ENCODE results near the gene BROX.
"Not testable (repeated sequence)": the region's sequence is repeated elsewhere in the genome, so short reads cannot be mapped to it uniquely, and the experiment has no call there.

The BROX gene

DNA sequence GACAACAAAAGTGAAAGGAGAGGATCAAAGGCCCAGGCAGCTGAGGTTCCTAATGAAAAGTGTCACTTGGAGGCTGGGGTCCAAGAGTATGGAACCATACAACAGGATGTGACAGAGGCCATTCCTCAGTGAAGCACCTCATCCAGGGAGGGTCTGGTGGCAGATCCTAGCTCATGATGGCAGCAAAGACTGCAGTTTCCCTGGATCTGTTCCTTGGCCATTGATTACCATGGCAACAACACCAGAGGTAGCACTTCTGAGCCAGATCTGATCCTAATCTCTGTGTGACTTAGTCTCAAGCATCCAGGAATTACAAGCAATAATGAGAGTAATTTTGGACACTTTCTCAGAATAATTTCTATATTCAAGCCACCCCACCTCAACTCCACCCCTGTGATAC, 37.6 kb downstream of the BROX start:
- no peak overlapping the region for H3K9ac ChIP-seq (ENCODE audit: insufficient read length, low read depth)
- no peak for TF ChIP-seq SUZ12 (IDR thresholded peaks at IDR 0.05; ENCODE audit: extremely low read depth, insufficient read depth, insufficient read length)
- no peaks in the 10 kb centered on the region for H3K9me3 ChIP-seq (ENCODE audit: insufficient read depth, low read length)
- peak; percentile 25 for DNase-seq (ENCODE audit: low read depth, low spot score)
- H3K4me1 ChIP-seq (ENCODE audit: insufficient read depth, insufficient read length), result no peaks in the 10 kb centered on the region
- H3K27me3 ChIP-seq (ENCODE audit: insufficient read depth, insufficient read length), result no peaks in the 10 kb centered on the region
- no peak overlapping the region for H3K4me3 ChIP-seq (ENCODE audit: insufficient read length, low read depth)
- no peaks in the 10 kb centered on the region for H3K36me3 ChIP-seq (ENCODE audit: insufficient read depth, insufficient read length, low read length)

DNA sequence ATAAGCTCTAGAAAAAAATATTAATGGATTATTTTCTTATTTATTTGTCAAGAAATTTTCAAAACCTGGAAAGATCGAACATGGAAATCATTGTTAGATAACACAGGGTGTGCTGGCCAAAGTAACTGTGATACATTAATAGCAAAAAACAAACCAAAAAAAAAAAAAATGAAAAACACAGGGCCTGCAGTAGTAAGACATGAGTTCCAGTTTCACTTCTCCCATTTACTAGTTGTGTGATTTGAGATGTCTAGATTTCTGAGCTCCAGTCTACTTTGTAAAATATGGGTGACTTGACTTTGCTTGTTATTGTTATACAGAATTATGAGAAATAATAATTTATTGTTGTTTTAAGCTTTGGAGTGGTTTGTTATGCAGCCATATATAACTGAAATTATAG, 38.3 kb downstream of the BROX start:
- Histone ChIP-seq H3K27me3 (ENCODE audit: insufficient read depth, insufficient read length) (no peaks in the 10 kb centered on the region), H3K9ac (ENCODE audit: insufficient read length, low read depth) (no peak overlapping the region), H3K36me3 (ENCODE audit: insufficient read depth, insufficient read length, low read length) (no peaks in the 10 kb centered on the region), H3K4me3 (ENCODE audit: insufficient read length, low read depth) (no peak overlapping the region), H3K9me3 (ENCODE audit: insufficient read depth, low read length) (no peaks in the 10 kb centered on the region), H3K4me1 (ENCODE audit: insufficient read depth, insufficient read length) (no peaks in the 10 kb centered on the region)
- no peak for DNase-seq (ENCODE audit: low read depth, low spot score)
- TF ChIP-seq SUZ12 (IDR thresholded peaks at IDR 0.05; ENCODE audit: extremely low read depth, insufficient read depth, insufficient read length) (no peak), ZNF274 (IDR thresholded peaks at IDR 0.05; ENCODE audit: low read depth, low read length) (no peak), YY1 (IDR thresholded peaks at IDR 0.05; ENCODE audit: insufficient read depth, insufficient read length) (no peak)

DNA sequence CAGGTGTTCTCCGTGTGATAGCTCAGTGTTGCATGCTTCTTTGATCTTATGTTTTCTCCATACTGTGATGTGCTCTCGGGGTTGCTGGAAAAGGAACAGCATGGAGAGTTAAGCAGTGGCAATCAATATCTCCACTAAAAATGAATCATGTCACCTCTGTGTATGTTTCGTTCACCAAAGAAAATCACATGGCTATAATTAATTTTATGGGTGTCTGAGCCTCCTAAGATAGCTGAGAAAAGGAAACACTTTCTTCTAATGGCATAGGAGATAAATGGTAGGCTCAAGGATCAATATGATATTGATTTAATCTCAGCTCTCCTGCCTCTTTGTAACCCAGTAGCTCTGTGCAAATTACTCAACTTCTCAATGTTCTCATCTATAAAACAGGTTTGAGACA, 38.9 kb downstream of the BROX start:
- TF ChIP-seq SUZ12 (IDR thresholded peaks at IDR 0.05; ENCODE audit: extremely low read depth, insufficient read depth, insufficient read length), result no peak
- TF ChIP-seq ZNF274 (IDR thresholded peaks at IDR 0.05; ENCODE audit: low read depth, low read length), result no peak
- no peak for TF ChIP-seq YY1 (IDR thresholded peaks at IDR 0.05; ENCODE audit: insufficient read depth, insufficient read length)
- Histone ChIP-seq H3K27me3 (ENCODE audit: insufficient read depth, insufficient read length) (no peaks in the 10 kb centered on the region), H3K36me3 (ENCODE audit: insufficient read depth, insufficient read length, low read length) (no peaks in the 10 kb centered on the region), H3K9ac (ENCODE audit: insufficient read length, low read depth) (no peak overlapping the region), H3K4me1 (ENCODE audit: insufficient read depth, insufficient read length) (no peaks in the 10 kb centered on the region), H3K9me3 (ENCODE audit: insufficient read depth, low read length) (no peaks in the 10 kb centered on the region), H3K4me3 (ENCODE audit: insufficient read length, low read depth) (no peak overlapping the region)
- DNase-seq (ENCODE audit: low read depth, low spot score), result no peak

DNA sequence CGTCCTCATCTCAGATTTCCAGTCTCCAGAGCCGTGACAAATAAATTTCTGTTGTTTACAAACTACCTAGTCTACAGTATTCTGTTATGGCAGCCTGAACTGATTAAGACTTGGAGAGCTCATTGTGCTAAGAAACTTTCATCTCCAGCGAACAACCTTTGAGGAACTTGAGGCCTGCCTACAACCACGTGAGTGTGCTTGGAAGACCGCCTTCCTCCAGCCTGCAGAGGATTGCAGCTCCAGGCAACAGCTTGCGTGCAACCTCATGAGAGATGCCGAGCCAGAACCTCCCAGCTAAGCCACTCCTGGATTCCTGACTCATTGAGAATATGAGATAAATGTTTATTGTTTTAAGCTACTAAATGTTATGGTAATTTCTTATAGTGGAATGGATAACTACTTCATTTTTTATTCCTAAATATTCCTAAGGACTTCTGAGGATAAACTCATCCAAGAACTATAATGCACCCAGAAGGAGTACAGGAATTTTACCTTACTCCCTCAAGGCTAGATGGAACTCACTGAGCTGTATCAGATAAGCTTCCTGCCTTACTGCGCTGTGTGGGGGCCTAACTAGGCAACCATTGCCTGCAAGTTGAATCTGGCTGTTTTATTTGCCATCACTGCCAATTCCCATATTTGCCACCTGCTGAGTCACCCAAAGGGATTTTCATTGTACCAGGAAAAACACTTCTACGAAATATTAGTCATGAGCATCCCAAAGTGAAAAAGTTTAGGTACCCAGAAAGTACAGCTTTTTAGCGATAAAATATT, 42.2 kb downstream of the BROX start:
- Histone ChIP-seq H3K9ac (ENCODE audit: insufficient read length, low read depth) (no peak overlapping the region), H3K27me3 (ENCODE audit: insufficient read depth, insufficient read length) (no peaks in the 10 kb centered on the region), H3K4me1 (ENCODE audit: insufficient read depth, insufficient read length) (no peaks in the 10 kb centered on the region), H3K9me3 (ENCODE audit: insufficient read depth, low read length) (no peaks in the 10 kb centered on the region), H3K36me3 (ENCODE audit: insufficient read depth, insufficient read length, low read length) (no peaks in the 10 kb centered on the region), H3K4me3 (ENCODE audit: insufficient read length, low read depth) (no peak overlapping the region)
- TF ChIP-seq SUZ12 (IDR thresholded peaks at IDR 0.05; ENCODE audit: extremely low read depth, insufficient read depth, insufficient read length) (no peak), YY1 (IDR thresholded peaks at IDR 0.05; ENCODE audit: insufficient read depth, insufficient read length) (no peak), ZNF274 (IDR thresholded peaks at IDR 0.05; ENCODE audit: low read depth, low read length) (no peak)
- DNase-seq (ENCODE audit: low read depth, low spot score), result no peak

DNA sequence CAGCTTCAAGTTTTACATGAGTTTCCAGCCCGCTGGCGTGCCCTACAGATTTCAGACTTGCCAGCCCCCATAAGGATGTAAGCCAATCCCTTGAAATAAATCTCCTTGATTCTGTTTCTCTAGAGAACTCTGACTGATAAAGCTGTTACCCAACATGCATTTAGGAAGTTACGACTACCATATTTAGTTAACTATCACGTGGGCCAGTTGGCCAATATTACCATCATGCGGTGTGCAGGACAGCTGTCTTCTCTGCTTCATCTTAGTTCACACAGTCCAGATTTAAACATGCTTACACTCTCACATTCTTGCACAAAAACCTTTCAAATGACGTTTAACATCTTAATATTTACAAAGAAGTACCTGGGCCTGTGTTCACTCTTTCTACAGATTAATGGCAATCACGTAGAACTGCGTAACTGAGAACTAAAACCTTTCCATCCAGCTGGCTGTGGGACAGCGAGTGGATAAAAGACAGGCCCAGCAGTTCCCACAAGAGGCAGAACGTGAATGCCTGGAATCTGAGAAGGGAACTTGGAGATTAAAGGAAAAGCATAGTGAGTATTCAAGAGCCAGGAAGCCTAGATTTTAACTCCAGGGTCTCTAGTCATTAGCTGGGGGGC, 45.4 kb downstream of the BROX start:
- no peak overlapping the region for H3K9ac ChIP-seq (ENCODE audit: insufficient read length, low read depth)
- no peak overlapping the region for H3K4me3 ChIP-seq (ENCODE audit: insufficient read length, low read depth)
- TF ChIP-seq SUZ12 (IDR thresholded peaks at IDR 0.05; ENCODE audit: extremely low read depth, insufficient read depth, insufficient read length) (no peak), ZNF274 (IDR thresholded peaks at IDR 0.05; ENCODE audit: low read depth, low read length) (no peak), YY1 (IDR thresholded peaks at IDR 0.05; ENCODE audit: insufficient read depth, insufficient read length) (no peak)
- no peaks in the 10 kb centered on the region for H3K27me3 ChIP-seq (ENCODE audit: insufficient read depth, insufficient read length)
- DNase-seq (ENCODE audit: low read depth, low spot score), result no peak
- no peaks in the 10 kb centered on the region for H3K36me3 ChIP-seq (ENCODE audit: insufficient read depth, insufficient read length, low read length)
- no peaks in the 10 kb centered on the region for H3K9me3 ChIP-seq (ENCODE audit: insufficient read depth, low read length)
- H3K4me1 ChIP-seq (ENCODE audit: insufficient read depth, insufficient read length), result no peaks in the 10 kb centered on the region

DNA sequence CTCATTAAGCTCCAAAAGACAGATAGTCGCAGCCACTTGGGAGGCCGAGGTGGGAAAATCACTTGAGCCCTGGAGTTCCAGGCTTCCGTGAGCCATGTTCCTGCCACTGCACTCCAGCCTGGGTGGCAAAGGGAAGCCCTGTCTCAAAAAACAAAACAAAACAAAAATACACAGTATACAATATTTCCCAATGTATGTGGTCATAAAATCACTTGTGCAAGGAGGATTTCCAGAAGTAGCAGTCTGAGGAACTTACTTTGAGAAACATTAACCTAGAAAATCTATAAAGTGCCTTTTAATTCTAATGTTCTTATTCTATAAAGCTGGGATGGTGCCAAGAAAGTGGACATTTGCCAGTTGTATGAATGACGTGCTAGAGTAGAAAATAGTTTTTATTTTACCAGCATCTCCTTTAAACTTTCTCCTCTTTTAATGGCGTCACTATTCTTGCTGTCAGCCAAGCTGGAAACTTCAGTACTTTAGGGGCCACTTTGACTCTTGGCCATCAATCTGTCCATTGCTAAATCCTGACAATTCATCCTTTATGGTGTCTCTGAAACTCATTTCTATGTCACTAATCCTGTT, 47.2 kb downstream of the BROX start:
- H3K27me3 ChIP-seq (ENCODE audit: insufficient read depth, insufficient read length), result no peaks in the 10 kb centered on the region
- H3K4me1 ChIP-seq (ENCODE audit: insufficient read depth, insufficient read length), result no peaks in the 10 kb centered on the region
- no peak for TF ChIP-seq YY1 (IDR thresholded peaks at IDR 0.05; ENCODE audit: insufficient read depth, insufficient read length)
- no peak for TF ChIP-seq SUZ12 (IDR thresholded peaks at IDR 0.05; ENCODE audit: extremely low read depth, insufficient read depth, insufficient read length)
- TF ChIP-seq ZNF274 (IDR thresholded peaks at IDR 0.05; ENCODE audit: low read depth, low read length), result no peak
- no peaks in the 10 kb centered on the region for H3K9me3 ChIP-seq (ENCODE audit: insufficient read depth, low read length)
- no peak for DNase-seq (ENCODE audit: low read depth, low spot score)
- H3K4me3 ChIP-seq (ENCODE audit: insufficient read length, low read depth), result no peak overlapping the region
- no peak overlapping the region for H3K9ac ChIP-seq (ENCODE audit: insufficient read length, low read depth)
- no peaks in the 10 kb centered on the region for H3K36me3 ChIP-seq (ENCODE audit: insufficient read depth, insufficient read length, low read length)

DNA sequence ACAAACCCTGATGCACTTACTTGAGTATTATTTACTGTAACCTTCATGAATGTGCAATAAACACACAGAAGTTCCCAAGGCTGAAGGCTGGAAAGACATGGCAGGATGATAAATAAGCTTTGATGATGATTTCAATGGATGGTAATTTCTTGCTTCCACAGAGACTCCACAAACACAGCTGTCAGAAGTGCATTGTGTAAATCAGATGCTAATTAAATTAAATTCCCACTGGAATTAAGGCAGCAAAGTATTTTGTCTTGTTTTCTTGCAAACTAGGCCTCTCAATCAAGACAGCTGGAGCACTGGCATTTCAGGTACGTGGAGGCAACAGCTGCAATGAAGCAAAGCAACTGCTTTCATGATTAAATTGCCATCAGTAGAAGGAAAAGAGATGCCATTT, 48.7 kb downstream of the BROX start:
- DNase-seq (ENCODE audit: low read depth, low spot score), result no peak
- H3K9ac ChIP-seq (ENCODE audit: insufficient read length, low read depth), result no peak overlapping the region
- no peaks in the 10 kb centered on the region for H3K9me3 ChIP-seq (ENCODE audit: insufficient read depth, low read length)
- H3K4me1 ChIP-seq (ENCODE audit: insufficient read depth, insufficient read length), result no peaks in the 10 kb centered on the region
- no peaks in the 10 kb centered on the region for H3K36me3 ChIP-seq (ENCODE audit: insufficient read depth, insufficient read length, low read length)
- no peak overlapping the region for H3K4me3 ChIP-seq (ENCODE audit: insufficient read length, low read depth)
- no peak for TF ChIP-seq YY1 (IDR thresholded peaks at IDR 0.05; ENCODE audit: insufficient read depth, insufficient read length)
- no peak for TF ChIP-seq SUZ12 (IDR thresholded peaks at IDR 0.05; ENCODE audit: extremely low read depth, insufficient read depth, insufficient read length)
- TF ChIP-seq ZNF274 (IDR thresholded peaks at IDR 0.05; ENCODE audit: low read depth, low read length), result no peak
- no peaks in the 10 kb centered on the region for H3K27me3 ChIP-seq (ENCODE audit: insufficient read depth, insufficient read length)

DNA sequence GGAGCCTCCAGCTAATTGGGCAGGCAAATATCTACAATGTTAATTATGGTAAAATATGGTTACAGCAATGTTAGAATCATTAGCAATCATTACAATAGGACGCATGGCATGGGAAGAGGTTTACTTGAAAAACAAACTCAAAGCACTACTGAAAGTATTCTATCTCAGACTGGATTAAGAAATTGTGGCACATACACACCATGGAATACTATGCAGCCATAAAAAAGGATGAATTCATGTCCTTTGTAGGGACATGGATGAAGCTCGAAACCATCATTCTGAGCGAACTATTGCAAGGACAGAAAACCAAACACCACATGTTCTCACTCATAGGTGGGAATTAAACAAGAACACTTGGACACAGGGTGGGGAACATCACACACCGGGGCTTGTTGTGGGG, 49.8 kb downstream of the BROX start:
- not testable (repeated sequence) for H3K9ac ChIP-seq (ENCODE audit: insufficient read length, low read depth); H3K4me3 ChIP-seq (ENCODE audit: insufficient read length, low read depth); H3K4me1 ChIP-seq (ENCODE audit: insufficient read depth, insufficient read length); H3K27me3 ChIP-seq (ENCODE audit: insufficient read depth, insufficient read length); H3K36me3 ChIP-seq (ENCODE audit: insufficient read depth, insufficient read length, low read length); DNase-seq (ENCODE audit: low read depth, low spot score); H3K9me3 ChIP-seq (ENCODE audit: insufficient read depth, low read length)

Data from NT2/D1 (cell line).